IMR-90 (cell line): ENCODE data around the gene ADM. TPM values are rescaled to one million over a fixed set of nuclear protein-coding genes. Genes with fewer than 3 reads are reported as not detected.

ENCODE experiments used
- ATAC-seq: fragments of 200-7000 bp; cut with Tn5 transposase; 2 replicates; pipeline ENCODE4 v1.9.1; 2020; ENCODE audit warnings: low read depth, mild to moderate bottlenecking, moderate library complexity
- BruUV-seq: library from RNA; stranded (reverse); fragments of 400-500 nt; replicated peaks from 2 replicates; lab custom pipeline; 2021; lab: Mats Ljungman, UMichigan
- CTCF ChIA-PET: fragments of 300-600 bp; formaldehyde crosslinking; extraction: SDS; loops from one replicate; lab custom pipeline; 2021; ENCODE audit warnings: antibody characterized with exemption; lab: Yijun Ruan, JAX
- POLR2A ChIA-PET: fragments of 300-600 bp; sonication (Branson Sonifier 250); formaldehyde crosslinking; loops from one replicate; lab custom pipeline; 2022; ENCODE audit warnings: antibody characterized with exemption; ENCODE audit not compliant: unreplicated experiment; lab: Charles Lee
- DNase-seq: peaks from one replicate; pipeline ENCODE4 v3.0.0; 2013
- H2AFZ ChIP-seq: replicated peaks from 2 replicates; pipeline ENCODE3; 2013; ENCODE audit warnings: low read length, mild to moderate bottlenecking; ENCODE audit not compliant: poor library complexity
- H2AK5ac ChIP-seq: 2 replicates; pipeline ENCODE4 v1.6.1; 2013; ENCODE audit warnings: low read depth, low read length, inconsistent platforms
- H2AK9ac ChIP-seq: replicated peaks from 2 replicates; pipeline ENCODE3; 2013; ENCODE audit warnings: mild to moderate bottlenecking, low read depth, low read length, moderate library complexity; ENCODE audit not compliant: poor library complexity
- H2BK120ac ChIP-seq: 2 replicates; pipeline ENCODE4 v1.6.1; 2013; ENCODE audit warnings: low read depth, low read length, inconsistent platforms
- H2BK15ac ChIP-seq: 3 replicates; pipeline ENCODE4 v1.6.1; 2013; ENCODE audit warnings: low read depth, low read length, inconsistent platforms
- H2BK20ac ChIP-seq: 2 replicates; pipeline ENCODE4 v1.6.1; 2013; ENCODE audit warnings: low read depth, mild to moderate bottlenecking, inconsistent platforms, low read length, moderate library complexity
- H2BK5ac ChIP-seq: 2 replicates; pipeline ENCODE4 v1.6.1; 2013; ENCODE audit warnings: mild to moderate bottlenecking, low read depth, low read length, inconsistent platforms; ENCODE audit not compliant: poor library complexity, severe bottlenecking
- H3K14ac ChIP-seq: replicated peaks from 2 replicates; pipeline ENCODE4 v1.6.1; 2013; ENCODE audit warnings: low read depth, low read length, inconsistent platforms
- H3K18ac ChIP-seq: 2 replicates; pipeline ENCODE4 v1.6.1; 2013; ENCODE audit warnings: low read depth, low read length, control low read depth
- H3K23ac ChIP-seq: 2 replicates; pipeline ENCODE4 v1.6.1; 2013; ENCODE audit warnings: low read depth, low read length, inconsistent platforms
- H3K27ac ChIP-seq: 2 replicates; pipeline ENCODE4 v1.5.1; 2013; ENCODE audit warnings: mild to moderate bottlenecking, control low read depth, low read length; ENCODE audit not compliant: insufficient read depth
- H3K27me3 ChIP-seq: 2 replicates; pipeline ENCODE4 v1.6.1; 2013; ENCODE audit warnings: low read length; ENCODE audit not compliant: control insufficient read depth, insufficient read depth
- H3K36me3 ChIP-seq: 2 replicates; pipeline ENCODE4 v1.6.1; 2013; ENCODE audit warnings: low read length, mixed read lengths; ENCODE audit not compliant: control insufficient read depth, insufficient read depth
- H3K4ac ChIP-seq: 2 replicates; pipeline ENCODE4 v1.6.1; 2013; ENCODE audit warnings: low read depth, low read length, inconsistent platforms
- H3K4me1 ChIP-seq: 2 replicates; pipeline ENCODE4 v1.6.1; 2013; ENCODE audit warnings: low read length, mixed read lengths; ENCODE audit not compliant: control insufficient read depth, insufficient read depth
- H3K4me2 ChIP-seq: 2 replicates; pipeline ENCODE4 v1.6.1; 2013; ENCODE audit warnings: low read depth, mild to moderate bottlenecking, control low read depth, low read length, moderate library complexity
- H3K4me3 ChIP-seq: 2 replicates; pipeline ENCODE4 v1.5.1; 2013; ENCODE audit warnings: low read depth, mild to moderate bottlenecking, control low read depth, low read length, moderate library complexity; ENCODE audit not compliant: insufficient read depth
- H3K56ac ChIP-seq: 2 replicates; pipeline ENCODE4 v1.6.1; 2013; ENCODE audit warnings: low read length, inconsistent platforms; ENCODE audit not compliant: insufficient read depth; ENCODE audit errors: extremely low read depth
- H3K79me1 ChIP-seq, 2 experiments: 2 replicates each; pipeline ENCODE4 v1.6.1; 2013; ENCODE audit warnings: low read length in 2 of 2, inconsistent platforms in 1 of 2, low read depth in 1 of 2
- H3K9ac ChIP-seq: 2 replicates; pipeline ENCODE4 v1.6.1; 2013; ENCODE audit warnings: low read depth, low read length, control low read depth
- H3K9me1 ChIP-seq: 2 replicates; pipeline ENCODE4 v1.6.1; 2013; ENCODE audit warnings: low read length, inconsistent platforms; ENCODE audit not compliant: insufficient read depth
- H3K9me3 ChIP-seq: 2 replicates; pipeline ENCODE4 v1.6.1; 2013; ENCODE audit warnings: low read length; ENCODE audit not compliant: control insufficient read depth, insufficient read depth
- H4K20me1 ChIP-seq: 2 replicates; pipeline ENCODE4 v1.6.1; 2013; ENCODE audit warnings: low read length, inconsistent platforms; ENCODE audit not compliant: insufficient read depth
- H4K5ac ChIP-seq: 2 replicates; pipeline ENCODE4 v1.6.1; 2013; ENCODE audit warnings: mild to moderate bottlenecking, low read depth, low read length, control low read depth
- H4K8ac ChIP-seq, 2 experiments: 2 replicates each; pipeline ENCODE4 v1.6.1; 2013; ENCODE audit warnings: low read depth in 2 of 2, low read length in 2 of 2, control low read depth in 1 of 2, inconsistent platforms in 1 of 2
- H4K91ac ChIP-seq: 2 replicates; pipeline ENCODE4 v1.6.1; 2013; ENCODE audit warnings: low read depth, low read length, inconsistent platforms; ENCODE audit not compliant: insufficient read depth
- BHLHE40 ChIP-seq: fragments of 150-350 bp; IDR thresholded peaks from 2 replicates; pipeline ENCODE4 v1.6.1; 2016; ENCODE audit warnings: mild to moderate bottlenecking, low read depth, low read length
- CEBPB ChIP-seq: IDR thresholded peaks from 2 replicates; pipeline ENCODE4 v1.6.1; 2012; ENCODE audit warnings: low read depth, low read length, improper control_type of control experiment
- MAFK ChIP-seq: IDR thresholded peaks from 2 replicates; pipeline ENCODE4 v1.6.1; 2012; ENCODE audit warnings: low read depth, low read length, improper control_type of control experiment
- MXI1 ChIP-seq: IDR thresholded peaks from 2 replicates; pipeline ENCODE4 v1.6.1; 2012; ENCODE audit warnings: low read depth, mild to moderate bottlenecking, low read length, moderate library complexity, borderline replicate concordance
- NFE2L2 ChIP-seq: fragments of 150-350 bp; IDR thresholded peaks from 2 replicates; pipeline ENCODE4 v1.6.1; 2016; ENCODE audit warnings: low read depth, mild to moderate bottlenecking, low read length
- POLR2A ChIP-seq: IDR thresholded peaks from 2 replicates; pipeline ENCODE4 v1.6.1; 2012; ENCODE audit warnings: mild to moderate bottlenecking, low read depth, low read length
- RAD21 ChIP-seq: IDR thresholded peaks from 2 replicates; pipeline ENCODE4 v1.6.1; 2012; ENCODE audit warnings: low read length, improper control_type of control experiment
- SMC3 ChIP-seq: fragments of 150-350 bp; IDR thresholded peaks from 2 replicates; pipeline ENCODE4 v1.6.1; 2016; ENCODE audit warnings: low read depth, mild to moderate bottlenecking, antibody characterized with exemption, low read length, moderate library complexity
- WGBS, 2 experiments: methylation state at CpG; one replicate each; pipeline versions ENCODE4 v1.1.5 to v1.1.7; 2013; ENCODE audit warnings: missing lambda C conversion rate in 2 of 2; ENCODE audit not compliant: insufficient read length in 1 of 2; ENCODE audit errors: extremely low coverage in 2 of 2; 5-methylcytosine and 5-hydroxymethylcytosine counted together
- dilution Hi-C: fragments of 300-500 bp; cut with HindIII; formaldehyde crosslinking; loops from one replicate; pipeline ENCODE4 v1.14.3; 2018; ENCODE audit warnings: low sequenced_read_pairs; ENCODE audit not compliant: unreplicated experiment
- in situ Hi-C: fragments of 300-500 bp; cut with MboI; formaldehyde crosslinking; loops from 3 replicates; pipeline ENCODE4 v1.14.3; 2019; ENCODE audit warnings: low sequenced_read_pairs, inconsistent platforms, mixed read lengths
- intact Hi-C: fragments of 100-400 bp; cut with micrococcal nuclease; formaldehyde crosslinking; loops from 2 replicates; pipeline ENCODE4 v1.10.0; 2022
- polyA plus RNA-seq, 3 experiments: library from polyadenylated mRNA; depleted of rRNA; stranded (reverse); fragments of >200 nt; gene quantifications; 2 replicates each; pipeline ENCODE4 v1.2.3, GENCODE V29; 2012; ENCODE audit warnings: low replicate concordance in 1 of 3
- total RNA-seq: library from RNA; depleted of rRNA; stranded (reverse); fragments of >200 nt; gene quantifications from 2 replicates; pipeline ENCODE4 v1.2.3, GENCODE V29; 2012

ADM gene
- total and polyA plus RNA-seq, 2 of the 4 experiments (the other 2 are of a cell fraction), result 357 to 559 TPM

DNA sequence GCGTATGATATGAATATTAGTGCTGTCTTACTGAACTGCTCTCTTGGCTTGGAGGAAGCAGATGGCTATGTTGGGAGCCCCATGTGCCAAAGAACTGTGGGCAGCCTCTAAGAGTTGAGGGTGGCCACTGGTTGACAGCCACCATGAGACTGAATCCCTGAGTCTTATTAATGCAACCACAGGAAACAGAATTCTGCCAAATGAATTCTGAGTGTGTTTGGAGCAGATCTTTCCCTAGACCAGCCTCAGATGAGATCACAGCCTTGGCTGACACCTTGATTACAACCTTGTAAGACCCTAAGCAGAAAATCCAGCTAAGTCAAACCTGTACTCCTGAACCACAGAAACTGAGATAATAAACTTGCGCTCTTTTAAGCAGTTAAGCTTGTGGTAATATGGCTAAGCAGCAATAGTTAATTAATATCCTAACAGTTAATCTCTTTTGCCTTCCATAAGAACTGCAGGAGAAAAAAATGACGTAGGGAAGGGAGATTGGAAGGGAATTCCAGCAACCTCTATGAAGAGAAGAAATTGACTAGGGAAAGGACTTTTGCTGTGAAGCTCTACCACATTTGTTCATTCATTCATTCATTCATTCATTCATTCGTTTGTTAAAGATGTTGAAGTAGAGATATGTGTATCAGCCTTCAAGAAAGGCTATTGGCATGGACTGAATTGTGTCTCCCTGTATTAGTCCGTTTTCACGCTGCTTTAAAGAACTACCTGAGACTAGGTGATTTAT lies 26.8 kb downstream of the ADM start:
- Histone ChIP-seq H4K91ac (peak overlapping the region; percentile 79; the same call in 1 of the 2 replicates), H3K14ac (no peak overlapping the region), H4K20me1 (no peaks in the 10 kb centered on the region), H3K56ac (no peak overlapping the region), H3K27me3 (no peaks in the 10 kb centered on the region), H2BK5ac (no peak overlapping the region), H3K23ac (no peak overlapping the region), H2AK5ac (peak overlapping the region; percentile 25; the same call in 1 of the 2 replicates), H3K9ac (no peak overlapping the region), H2BK20ac (peak overlapping the region; percentile 13; the same call in 1 of the 2 replicates), H2BK15ac (peak overlapping the region; percentile 88), H4K8ac (no peak overlapping the region), H3K4me2 (no peak overlapping the region), H2AFZ (no peak overlapping the region), H3K36me3 (no peaks in the 10 kb centered on the region), H2AK9ac (no peak overlapping the region), H3K4me3 (no peak overlapping the region), H4K5ac (peak overlapping the region; percentile 12; the same call in 1 of the 2 replicates), H3K4me1 (peaks cover 22% of the 10 kb centered on the region), H3K27ac (no peak overlapping the region), H3K9me1 (peaks cover 19% of the 10 kb centered on the region), H3K18ac (peak overlapping the region; percentile 12; the same call in 1 of the 2 replicates), H3K9me3 (no peaks in the 10 kb centered on the region), H3K79me1 (peaks cover 0 to 4% of the 10 kb centered on the region in 2 experiments; a peak in 2 of 4 replicates), H2BK120ac (peak overlapping the region; percentile 80; the same call in 1 of the 2 replicates), H3K4ac (peak overlapping the region; percentile 59)
- no peak for TF ChIP-seq RAD21
- TF ChIP-seq POLR2A, result no peak
- no peak for TF ChIP-seq SMC3
- no peak for TF ChIP-seq BHLHE40
- TF ChIP-seq NFE2L2, result no peak
- TF ChIP-seq CEBPB, result no peak
- no peak for TF ChIP-seq MXI1
- no peak for TF ChIP-seq MAFK
- DNase-seq, result no peak
- BruUV-seq, result no TSS peak
- ChIA-PET POLR2A (no interaction called here), CTCF (no interaction called here)
- dilution Hi-C loops, result no loop called here
- 100% methylated on average over 1 of the region's 6 CpGs; no CpG with 5 or more reads in 1 of the 2 experiments for WGBS, 2 experiments
- ATAC-seq, result no peak
- intact Hi-C loops, result no loop called here
- in situ Hi-C loops, result no loop called here
